Lung (tissue), 12 donors: Measurements from ENCODE around the gene KIF3C. TPM values are rescaled to one million over a fixed set of nuclear protein-coding genes. Genes with fewer than 3 reads are reported as not detected.
A peak's percentile ranks its signal among the peaks of the same experiment; 100 is the strongest.

Source experiments
- ATAC-seq: fragments of 200-7000 bp; cut with Tn5 transposase; one replicate; pipeline ENCODE4 v1.9.1; 2020; ENCODE audit warnings: moderate number of reproducible peaks; ENCODE audit not compliant: insufficient read depth, low FRiP score
- DNase-seq, 3 donors: peaks; one replicate each; pipeline ENCODE4 v3.0.0-alpha.2; 2013 to 2017
- H3K27ac ChIP-seq, 2 donors: one replicate each; pipeline ENCODE4 v1.5.1; 2013; ENCODE audit warnings: mild to moderate bottlenecking in 2 of 2, moderate library complexity in 2 of 2, control low read depth in 1 of 2, inconsistent platforms in 1 of 2, low read depth in 1 of 2, low read length in 1 of 2
- H3K27me3 ChIP-seq, 3 donors: one replicate each; pipeline ENCODE4 v1.5.1; 2013; ENCODE audit warnings: low read length in 2 of 3; ENCODE audit not compliant: control insufficient read depth in 3 of 3, insufficient read depth in 3 of 3
- H3K36me3 ChIP-seq, 4 donors: one replicate each; pipeline ENCODE4 v1.5.1; 2013; ENCODE audit warnings: low read length in 4 of 4, mild to moderate bottlenecking in 1 of 4, moderate library complexity in 1 of 4; ENCODE audit not compliant: control insufficient read depth in 4 of 4, insufficient read depth in 4 of 4
- H3K4me1 ChIP-seq, 5 donors: one replicate each; pipeline ENCODE4 v1.5.1; 2013; ENCODE audit warnings: low read length in 5 of 5, mild to moderate bottlenecking in 2 of 5, moderate library complexity in 1 of 5; ENCODE audit not compliant: control insufficient read depth in 5 of 5, insufficient read depth in 5 of 5
- H3K4me3 ChIP-seq: one replicate; pipeline ENCODE4 v1.5.1; 2013; ENCODE audit warnings: mild to moderate bottlenecking, control low read depth, moderate library complexity
- H3K9ac ChIP-seq, 2 donors: one replicate each; pipeline ENCODE4 v1.5.1; 2013; ENCODE audit warnings: low read length in 2 of 2, control low read depth in 1 of 2; ENCODE audit not compliant: insufficient read depth in 1 of 2
- H3K9me3 ChIP-seq, 4 donors: one replicate each; pipeline ENCODE4 v1.5.1; 2013; ENCODE audit warnings: low read length in 3 of 4, mild to moderate bottlenecking in 1 of 4, moderate library complexity in 1 of 4; ENCODE audit not compliant: control insufficient read depth in 4 of 4, insufficient read depth in 3 of 4
- WGBS, 2 donors: extraction: QIAGEN DNeasy Blood & Tissue Kit; methylation state at CpG; one replicate each; pipeline ENCODE4 v1.1.7; 2013; 5-methylcytosine and 5-hydroxymethylcytosine counted together
- polyA plus RNA-seq, 2 donors: library from polyadenylated mRNA; stranded (reverse); fragments of 200-250 nt; gene quantifications; one replicate each; pipeline ENCODE4 v1.2.1, GENCODE V29; 2013
- total RNA-seq, 2 donors: library from RNA; depleted of rRNA in 1 of 2; stranded (reverse); fragments of >200 nt in 1 of 2; gene quantifications; one replicate each; pipeline ENCODE4 v1.2.1, GENCODE V29; 2014 to 2021
- TF ChIP-seq, protein P1 (sequence below): IDR thresholded peaks from 2 replicates; pipeline ENCODE4 v1.5.1; 2012; ENCODE audit warnings: mild to moderate bottlenecking; ENCODE audit errors: control extremely low read depth, extremely low read depth
- donor health status: control.
- donor health status: control.
- donor health status: Bipolar disorder and iron deficiency.
- donor health status: healthy.
- donor health status: DM: yes; HTN: yes; CAD: no.

KIF3C gene
- total and polyA plus RNA-seq, 4 donors = 1.1 to 6.2 (median 4.2) TPM

DNA sequence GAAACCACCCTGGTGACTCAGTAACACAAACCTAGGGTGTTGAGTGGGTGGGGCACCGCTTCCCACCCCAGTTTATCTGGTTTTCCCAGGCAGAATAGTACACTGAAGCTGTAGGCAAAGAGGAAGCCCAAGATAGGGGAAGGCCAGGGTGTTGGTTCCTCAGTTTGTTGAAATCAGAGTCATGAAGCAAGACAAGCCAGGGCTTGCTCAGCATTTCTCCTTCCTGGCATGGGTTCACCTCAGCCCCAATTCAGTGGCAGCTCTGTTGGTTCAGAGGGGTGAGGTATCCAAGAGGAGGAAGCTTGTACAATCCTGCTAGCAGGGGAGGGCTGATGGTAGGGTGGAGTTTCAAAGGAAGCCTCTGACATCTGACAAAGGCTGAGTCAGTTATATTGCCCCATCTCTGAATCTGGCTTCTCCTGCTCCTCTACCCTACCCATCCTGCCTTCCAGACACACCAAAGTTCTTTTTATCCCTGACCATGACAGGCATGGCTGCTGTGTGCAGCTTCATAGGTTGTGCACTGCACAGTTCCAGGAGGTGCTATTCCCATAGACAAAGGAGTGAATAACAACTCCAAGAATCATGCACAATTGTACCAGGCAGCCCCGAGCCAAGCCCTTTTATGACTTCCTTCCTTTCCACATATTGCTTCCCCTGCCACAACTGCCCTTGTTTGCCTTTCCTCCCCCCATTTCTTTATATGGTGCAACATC, 26.7 kb upstream of the KIF3C start:
- 24 to 50% methylated on average over 2 of the region's 2 CpGs for WGBS, 2 donors
- Histone ChIP-seq H3K36me3 (no peaks in the 10 kb centered on the region), H3K27me3 (no peaks in the 10 kb centered on the region), H3K4me3 (no peak overlapping the region), H3K9ac (no peak overlapping the region), H3K27ac (peak overlapping the region in 1 of 2 donors; percentile 70), H3K9me3 (peaks cover 0 to 2% (median 0%) of the 10 kb centered on the region in 4 donors), H3K4me1 (peaks cover 0 to 11% (median 0%) of the 10 kb centered on the region in 5 donors)
- peak; percentile 26 to 41 (median 32) for DNase-seq
- peak; percentile 72 for ATAC-seq
- TF ChIP-seq, protein P1, sequence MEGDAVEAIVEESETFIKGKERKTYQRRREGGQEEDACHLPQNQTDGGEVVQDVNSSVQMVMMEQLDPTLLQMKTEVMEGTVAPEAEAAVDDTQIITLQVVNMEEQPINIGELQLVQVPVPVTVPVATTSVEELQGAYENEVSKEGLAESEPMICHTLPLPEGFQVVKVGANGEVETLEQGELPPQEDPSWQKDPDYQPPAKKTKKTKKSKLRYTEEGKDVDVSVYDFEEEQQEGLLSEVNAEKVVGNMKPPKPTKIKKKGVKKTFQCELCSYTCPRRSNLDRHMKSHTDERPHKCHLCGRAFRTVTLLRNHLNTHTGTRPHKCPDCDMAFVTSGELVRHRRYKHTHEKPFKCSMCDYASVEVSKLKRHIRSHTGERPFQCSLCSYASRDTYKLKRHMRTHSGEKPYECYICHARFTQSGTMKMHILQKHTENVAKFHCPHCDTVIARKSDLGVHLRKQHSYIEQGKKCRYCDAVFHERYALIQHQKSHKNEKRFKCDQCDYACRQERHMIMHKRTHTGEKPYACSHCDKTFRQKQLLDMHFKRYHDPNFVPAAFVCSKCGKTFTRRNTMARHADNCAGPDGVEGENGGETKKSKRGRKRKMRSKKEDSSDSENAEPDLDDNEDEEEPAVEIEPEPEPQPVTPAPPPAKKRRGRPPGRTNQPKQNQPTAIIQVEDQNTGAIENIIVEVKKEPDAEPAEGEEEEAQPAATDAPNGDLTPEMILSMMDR = no peak

DNA sequence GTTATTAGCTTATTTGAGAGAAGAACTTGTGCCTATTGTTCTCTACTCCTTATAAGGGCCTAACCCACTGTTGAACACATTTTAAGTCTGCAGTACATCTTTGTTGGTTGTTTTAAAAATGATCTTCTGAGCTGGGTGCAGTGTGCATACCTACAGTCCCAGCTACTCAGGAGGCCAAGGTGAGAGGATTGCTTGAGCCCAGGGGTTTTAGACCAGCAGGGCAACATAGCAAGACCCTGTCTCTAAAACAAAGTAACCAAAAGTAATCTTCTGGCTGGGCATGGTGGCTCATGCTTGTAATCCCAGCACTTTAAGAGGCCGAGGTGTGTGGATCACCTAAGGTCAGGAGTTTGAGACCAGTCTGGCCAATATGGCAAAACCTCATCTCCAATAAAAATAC, 25.8 kb upstream of the KIF3C start:
- H3K4me1 ChIP-seq = peaks cover 0 to 11% (median 0%) of the 10 kb centered on the region in 5 donors
- H3K9ac ChIP-seq = no peak overlapping the region
- no peak for DNase-seq
- no peak overlapping the region for H3K4me3 ChIP-seq
- peaks cover 0 to 2% (median 0%) of the 10 kb centered on the region in 4 donors for H3K9me3 ChIP-seq
- H3K36me3 ChIP-seq = no peaks in the 10 kb centered on the region
- TF ChIP-seq, protein P1 = no peak
- ATAC-seq = no peak
- 94 to 96% methylated on average over 1 of the region's 1 CpG for WGBS, 2 donors
- H3K27me3 ChIP-seq = no peaks in the 10 kb centered on the region
- H3K27ac ChIP-seq = no peak overlapping the region

DNA sequence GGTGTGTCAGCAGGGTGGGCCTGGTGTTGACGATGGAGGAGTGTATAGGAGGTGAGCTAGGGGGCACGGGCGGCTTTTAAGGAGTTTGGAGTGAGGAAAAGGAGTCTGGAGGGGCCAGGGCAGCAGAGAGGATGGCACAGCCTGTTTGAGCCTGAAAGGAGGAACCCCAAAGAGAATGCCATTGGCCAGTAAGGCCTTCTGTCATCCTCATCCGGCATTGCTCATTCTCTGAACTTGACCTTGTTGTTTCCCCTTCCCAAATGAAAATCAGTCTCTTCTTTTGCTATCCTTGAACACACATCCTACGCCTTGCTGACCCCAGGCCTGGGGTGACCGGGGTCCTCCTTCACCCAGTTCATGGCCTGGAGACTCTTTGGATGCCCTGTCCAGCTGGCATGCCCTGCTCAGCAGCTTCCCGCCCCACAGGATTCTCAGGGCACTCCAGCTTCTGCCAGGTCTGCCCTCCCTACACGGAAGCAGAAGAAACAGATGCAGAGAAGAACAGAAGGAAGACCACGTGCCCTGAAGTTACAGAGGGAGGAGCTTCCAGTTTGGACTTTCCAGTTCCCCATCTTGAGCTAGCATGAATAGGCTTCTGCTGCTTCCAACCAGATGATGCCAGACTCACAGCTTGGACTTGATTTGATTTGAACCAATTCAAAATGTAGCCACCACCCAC, 20.5 kb upstream of the KIF3C start:
- Histone ChIP-seq H3K36me3 (no peaks in the 10 kb centered on the region), H3K27ac (peak overlapping the region in 1 of 2 donors; percentile 65), H3K4me1 (peaks cover 5 to 20% (median 7%) of the 10 kb centered on the region in 5 donors), H3K9ac (no peak overlapping the region), H3K4me3 (no peak overlapping the region), H3K9me3 (no peaks in the 10 kb centered on the region), H3K27me3 (no peaks in the 10 kb centered on the region)
- DNase-seq (peak in 1 of 3 donors; percentile 30), ATAC-seq (no peak)
- TF ChIP-seq, protein P1 = no peak
- 49 to 67% methylated on average over 9 of the region's 9 CpGs for WGBS, 2 donors
